Measurements from ENCODE around the gene PHACTR3. TPM values are rescaled to one million over a fixed set of nuclear protein-coding genes. Genes with fewer than 3 reads are reported as not detected.

PHACTR3 gene
- total RNA-seq, 3 donors from 2014 or later, result 0.41 to 3.4 (median 1.1) TPM

DNA sequence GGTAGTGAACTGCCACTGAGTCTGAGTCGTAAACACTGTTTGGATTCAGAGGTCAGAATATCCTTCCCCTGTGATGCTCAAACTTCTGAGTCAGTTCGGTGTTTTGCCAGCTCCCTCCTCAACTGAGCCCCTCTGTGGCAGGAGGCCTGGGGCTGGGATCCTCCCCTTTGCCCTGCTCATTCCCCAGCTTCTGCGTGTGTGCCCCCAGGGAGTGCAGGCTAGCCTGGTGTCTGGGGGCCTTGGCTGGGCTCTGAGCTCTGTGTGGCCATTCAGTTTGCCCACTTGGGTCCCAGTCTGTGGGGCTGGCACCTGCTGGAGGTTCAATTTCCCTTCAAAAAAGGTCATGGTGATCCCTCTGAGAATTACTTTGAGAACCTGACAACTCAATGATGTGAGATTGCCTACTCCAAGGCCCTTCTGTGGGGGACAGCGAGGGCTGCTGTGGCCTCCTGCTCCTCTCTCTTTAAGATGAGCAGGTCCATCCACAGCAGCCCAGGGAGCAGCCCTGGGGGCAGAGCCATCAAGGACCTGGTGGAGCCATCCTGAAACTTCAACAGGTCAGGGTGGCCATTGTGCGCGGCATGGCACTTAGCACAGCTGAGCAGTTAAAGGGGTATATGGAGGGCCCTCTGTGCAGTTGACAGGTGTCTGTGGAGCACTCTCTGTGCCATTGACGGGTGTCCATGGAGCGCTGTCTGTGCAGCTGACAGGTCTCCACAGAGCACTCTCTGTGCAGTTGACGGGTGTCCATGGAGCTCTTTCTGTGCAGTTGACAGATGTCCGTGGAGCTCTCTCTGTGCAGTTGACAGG lies 181.9 kb downstream of the PHACTR3 start:
- TF ChIP-seq, protein P1, sequence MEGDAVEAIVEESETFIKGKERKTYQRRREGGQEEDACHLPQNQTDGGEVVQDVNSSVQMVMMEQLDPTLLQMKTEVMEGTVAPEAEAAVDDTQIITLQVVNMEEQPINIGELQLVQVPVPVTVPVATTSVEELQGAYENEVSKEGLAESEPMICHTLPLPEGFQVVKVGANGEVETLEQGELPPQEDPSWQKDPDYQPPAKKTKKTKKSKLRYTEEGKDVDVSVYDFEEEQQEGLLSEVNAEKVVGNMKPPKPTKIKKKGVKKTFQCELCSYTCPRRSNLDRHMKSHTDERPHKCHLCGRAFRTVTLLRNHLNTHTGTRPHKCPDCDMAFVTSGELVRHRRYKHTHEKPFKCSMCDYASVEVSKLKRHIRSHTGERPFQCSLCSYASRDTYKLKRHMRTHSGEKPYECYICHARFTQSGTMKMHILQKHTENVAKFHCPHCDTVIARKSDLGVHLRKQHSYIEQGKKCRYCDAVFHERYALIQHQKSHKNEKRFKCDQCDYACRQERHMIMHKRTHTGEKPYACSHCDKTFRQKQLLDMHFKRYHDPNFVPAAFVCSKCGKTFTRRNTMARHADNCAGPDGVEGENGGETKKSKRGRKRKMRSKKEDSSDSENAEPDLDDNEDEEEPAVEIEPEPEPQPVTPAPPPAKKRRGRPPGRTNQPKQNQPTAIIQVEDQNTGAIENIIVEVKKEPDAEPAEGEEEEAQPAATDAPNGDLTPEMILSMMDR (IDR thresholded peaks at IDR 0.05), result no peak
- no peak for ATAC-seq
- Histone ChIP-seq H3K36me3 (ENCODE audit: low read depth) (no peaks in the 10 kb centered on the region), H3K4me1 (ENCODE audit: low read depth) (no peaks in the 10 kb centered on the region), H3K4me3 (no peak overlapping the region), H3K9me3 (no peaks in the 10 kb centered on the region)
- no peak for DNase-seq
- intact Hi-C loops (cut with DNase I, micrococcal nuclease), result no loop called here

DNA sequence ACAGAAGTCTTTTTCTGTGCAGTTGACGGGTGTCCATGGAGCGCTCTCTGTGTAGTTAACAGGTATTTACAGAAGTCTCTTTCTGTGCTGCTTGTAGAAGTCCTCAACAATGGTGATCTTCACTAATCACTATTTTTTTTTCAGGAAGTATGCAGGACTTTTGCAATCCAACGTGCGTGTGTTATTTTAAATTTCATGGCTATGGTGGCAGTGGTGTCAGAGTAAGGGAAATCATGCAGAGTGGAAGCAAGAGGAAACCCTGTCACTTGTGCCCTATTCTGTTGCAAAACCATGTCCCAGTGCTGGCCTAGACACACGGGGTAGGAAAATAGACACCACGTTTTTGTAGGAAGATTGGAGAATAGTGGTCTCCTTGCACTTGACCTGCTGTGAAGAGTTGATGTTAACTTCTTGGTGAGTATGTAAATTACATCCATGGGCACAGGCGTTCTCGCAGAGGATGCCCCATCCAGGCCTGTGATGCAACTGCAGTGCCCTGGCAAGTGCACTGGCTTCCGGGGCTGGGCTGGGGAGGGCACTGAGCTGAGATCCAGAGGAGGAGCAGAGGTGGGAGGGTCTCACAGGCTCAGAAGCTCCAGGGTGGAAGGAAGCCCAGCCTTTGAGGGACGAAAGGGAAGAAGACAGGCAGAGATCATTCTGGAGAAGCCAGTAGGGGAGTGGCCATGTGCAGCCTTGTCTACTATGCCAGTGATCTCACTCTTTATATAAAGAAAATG lies 182.6 kb downstream of the PHACTR3 start:
- TF ChIP-seq, protein P1 (IDR thresholded peaks at IDR 0.05), result no peak
- ATAC-seq, result no peak
- H3K4me1 ChIP-seq (ENCODE audit: low read depth), result no peaks in the 10 kb centered on the region
- no peaks in the 10 kb centered on the region for H3K9me3 ChIP-seq
- H3K4me3 ChIP-seq, result no peak overlapping the region
- no peak for DNase-seq
- intact Hi-C loops (cut with DNase I, micrococcal nuclease), result no loop called here
- H3K36me3 ChIP-seq (ENCODE audit: low read depth), result no peaks in the 10 kb centered on the region

- ATAC-seq (no peak), DNase-seq (no peak)
- no peaks in the 10 kb centered on the region for H3K36me3 ChIP-seq (ENCODE audit: low read depth)
- H3K9me3 ChIP-seq, result peaks cover 4% of the 10 kb centered on the region
- intact Hi-C loops (cut with DNase I, micrococcal nuclease), result no loop called here
- TF ChIP-seq, protein P1 (IDR thresholded peaks at IDR 0.05), result no peak
- no peaks in the 10 kb centered on the region for H3K4me1 ChIP-seq (ENCODE audit: low read depth)
- no peak overlapping the region for H3K4me3 ChIP-seq
Observed at GRCh38 chr20:59787538-59787890, 183.2 kb downstream of the PHACTR3 start.

DNA sequence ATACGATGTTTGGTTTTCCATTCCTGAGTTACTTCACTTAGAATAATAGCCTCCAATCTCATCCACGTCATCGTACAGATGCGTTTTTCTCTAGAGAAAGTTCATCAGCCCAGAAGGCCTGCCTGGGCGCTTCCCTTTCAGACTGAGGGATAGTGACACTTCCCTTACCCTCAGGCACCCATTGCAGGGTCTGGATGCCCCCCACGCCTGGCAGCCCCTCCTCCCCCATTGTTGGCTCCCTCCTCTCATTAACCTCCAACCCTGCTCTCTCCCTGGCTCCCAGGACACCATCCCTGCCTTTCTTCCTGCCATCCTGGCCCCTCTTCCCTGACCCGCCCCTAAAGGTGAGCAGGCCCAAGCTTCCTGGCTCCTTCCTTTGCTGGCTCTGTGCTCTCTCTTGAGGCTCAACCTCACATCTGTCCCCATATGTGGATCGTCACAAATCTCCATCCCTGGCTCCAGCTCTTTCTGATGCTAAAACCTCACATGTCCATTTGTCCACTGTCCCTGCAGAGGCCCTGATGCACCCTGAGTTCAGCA lies 183.9 kb downstream of the PHACTR3 start:
- Histone ChIP-seq H3K4me1 (ENCODE audit: low read depth) (no peaks in the 10 kb centered on the region), H3K4me3 (no peak overlapping the region), H3K9me3 (peaks cover 8% of the 10 kb centered on the region), H3K36me3 (ENCODE audit: low read depth) (no peaks in the 10 kb centered on the region)
- DNase-seq (no peak), ATAC-seq (no peak)
- TF ChIP-seq, protein P1 (IDR thresholded peaks at IDR 0.05), result no peak
- intact Hi-C loops (cut with DNase I, micrococcal nuclease), result no loop called here

GRCh38 chr20:59788811-59789397 lies 184.6 kb downstream of the PHACTR3 start:
- DNase-seq, result no peak
- H3K36me3 ChIP-seq (ENCODE audit: low read depth), result no peaks in the 10 kb centered on the region
- no peak overlapping the region for H3K4me3 ChIP-seq
- TF ChIP-seq, protein P1 (IDR thresholded peaks at IDR 0.05), result no peak
- intact Hi-C loops (cut with DNase I, micrococcal nuclease), result no loop called here
- ATAC-seq, result no peak
- H3K4me1 ChIP-seq (ENCODE audit: low read depth), result no peaks in the 10 kb centered on the region
- peaks cover 8% of the 10 kb centered on the region for H3K9me3 ChIP-seq
